Ishikawa (cell line): Measurements from ENCODE around the gene ADGRE2.

Source experiments
- CEBPB ChIP-seq: IDR thresholded peaks from 2 replicates; pipeline ENCODE4 v1.6.1; 2012
- CREB1 ChIP-seq: IDR thresholded peaks from 2 replicates; pipeline ENCODE4 v1.6.1; 2012; ENCODE audit warnings: low read depth
- EGR1 ChIP-seq: IDR thresholded peaks from 2 replicates; pipeline ENCODE4 v1.6.1; 2012
- EP300 ChIP-seq: IDR thresholded peaks from 2 replicates; pipeline ENCODE4 v1.6.1; 2012; ENCODE audit warnings: borderline replicate concordance
- FOXM1 ChIP-seq: IDR thresholded peaks from 2 replicates; pipeline ENCODE4 v1.6.1; 2012; ENCODE audit warnings: low read depth, borderline replicate concordance
- NFIC ChIP-seq: IDR thresholded peaks from 2 replicates; pipeline ENCODE4 v1.6.1; 2012
- RAD21 ChIP-seq: IDR thresholded peaks from 2 replicates; pipeline ENCODE4 v1.6.1; 2012; ENCODE audit warnings: low read depth
- REST ChIP-seq: IDR thresholded peaks from 2 replicates; pipeline ENCODE4 v1.6.1; 2012; ENCODE audit warnings: low read depth, mild to moderate bottlenecking
- TAF1 ChIP-seq: IDR thresholded peaks from 2 replicates; pipeline ENCODE4 v1.6.1; 2012; ENCODE audit warnings: low read depth, mild to moderate bottlenecking
- TCF12 ChIP-seq: IDR thresholded peaks from 2 replicates; pipeline ENCODE4 v1.6.1; 2012; ENCODE audit warnings: low read depth
- TEAD4 ChIP-seq: IDR thresholded peaks from 2 replicates; pipeline ENCODE4 v1.6.1; 2012
- YY1 ChIP-seq: IDR thresholded peaks from 2 replicates; pipeline ENCODE4 v1.6.1; 2012; ENCODE audit warnings: low read depth
- ZBTB7A ChIP-seq: IDR thresholded peaks from 2 replicates; pipeline ENCODE4 v1.6.1; 2012; ENCODE audit warnings: low read depth
- TF ChIP-seq, protein P1 (sequence below): IDR thresholded peaks from 2 replicates; pipeline ENCODE4 v1.6.1; 2012
- TF ChIP-seq, protein P2 (sequence below): IDR thresholded peaks from 2 replicates; pipeline ENCODE4 v1.6.1; 2012

Gene ADGRE2

GRCh38 chr19:14770136-14770535, 8.2 kb downstream of the ADGRE2 start:
- TF ChIP-seq NFIC: no peak
- TF ChIP-seq, protein P1, sequence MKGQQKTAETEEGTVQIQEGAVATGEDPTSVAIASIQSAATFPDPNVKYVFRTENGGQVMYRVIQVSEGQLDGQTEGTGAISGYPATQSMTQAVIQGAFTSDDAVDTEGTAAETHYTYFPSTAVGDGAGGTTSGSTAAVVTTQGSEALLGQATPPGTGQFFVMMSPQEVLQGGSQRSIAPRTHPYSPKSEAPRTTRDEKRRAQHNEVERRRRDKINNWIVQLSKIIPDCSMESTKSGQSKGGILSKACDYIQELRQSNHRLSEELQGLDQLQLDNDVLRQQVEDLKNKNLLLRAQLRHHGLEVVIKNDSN: no peak
- no peak for TF ChIP-seq EGR1

DNA sequence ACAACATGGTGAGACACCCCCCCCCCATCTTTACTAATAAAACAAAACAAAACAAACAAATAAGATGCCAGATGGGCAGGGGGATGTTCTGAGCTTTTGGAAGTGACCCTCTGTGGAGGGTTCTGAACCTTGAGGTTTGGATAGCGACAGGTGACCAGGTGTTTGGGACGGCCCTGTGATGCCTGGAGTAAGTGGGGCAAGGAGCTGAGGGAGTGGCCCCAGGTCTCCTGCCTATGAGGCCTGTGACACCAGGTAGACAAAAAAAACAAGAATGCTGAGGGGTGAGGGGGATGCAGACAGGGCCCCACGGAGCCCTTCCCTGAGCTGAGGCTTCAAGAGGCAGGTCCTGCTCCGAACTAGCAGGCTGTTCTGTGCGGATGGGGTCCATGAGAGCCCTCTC, 9.2 kb downstream of the ADGRE2 start:
- TF ChIP-seq RAD21 (no peak), ZBTB7A (no peak), YY1 (no peak), CREB1 (no peak), EP300 (no peak), EGR1 (no peak), FOXM1 (no peak)
- TF ChIP-seq, protein P1: no peak

DNA sequence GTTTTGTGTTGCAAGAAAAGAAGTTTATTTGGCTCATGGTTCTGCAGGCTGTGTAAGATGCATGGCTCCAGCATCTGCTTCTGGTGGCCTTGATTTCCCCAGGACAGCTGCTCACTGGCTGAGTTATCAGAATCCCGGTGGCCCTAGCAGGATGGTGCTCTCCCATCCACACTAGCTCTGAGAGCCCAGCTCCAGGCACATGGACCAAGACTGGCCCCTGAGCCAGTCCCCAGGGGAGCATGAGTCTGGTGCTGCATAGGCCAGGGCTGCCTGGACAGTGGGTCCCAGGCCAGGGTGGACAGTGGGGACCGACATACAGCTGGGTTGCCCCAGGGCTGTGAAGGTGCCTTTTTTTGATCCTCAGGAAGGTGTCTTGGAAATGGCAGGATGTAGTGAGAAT, 10.4 kb downstream of the ADGRE2 start:
- no peak for TF ChIP-seq FOXM1
- TF ChIP-seq, protein P2, sequence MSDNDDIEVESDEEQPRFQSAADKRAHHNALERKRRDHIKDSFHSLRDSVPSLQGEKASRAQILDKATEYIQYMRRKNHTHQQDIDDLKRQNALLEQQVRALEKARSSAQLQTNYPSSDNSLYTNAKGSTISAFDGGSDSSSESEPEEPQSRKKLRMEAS: no peak
- no peak for TF ChIP-seq REST
- no peak for TF ChIP-seq ZBTB7A
- TF ChIP-seq NFIC: no peak
- no peak for TF ChIP-seq CREB1
- no peak for TF ChIP-seq TEAD4

DNA sequence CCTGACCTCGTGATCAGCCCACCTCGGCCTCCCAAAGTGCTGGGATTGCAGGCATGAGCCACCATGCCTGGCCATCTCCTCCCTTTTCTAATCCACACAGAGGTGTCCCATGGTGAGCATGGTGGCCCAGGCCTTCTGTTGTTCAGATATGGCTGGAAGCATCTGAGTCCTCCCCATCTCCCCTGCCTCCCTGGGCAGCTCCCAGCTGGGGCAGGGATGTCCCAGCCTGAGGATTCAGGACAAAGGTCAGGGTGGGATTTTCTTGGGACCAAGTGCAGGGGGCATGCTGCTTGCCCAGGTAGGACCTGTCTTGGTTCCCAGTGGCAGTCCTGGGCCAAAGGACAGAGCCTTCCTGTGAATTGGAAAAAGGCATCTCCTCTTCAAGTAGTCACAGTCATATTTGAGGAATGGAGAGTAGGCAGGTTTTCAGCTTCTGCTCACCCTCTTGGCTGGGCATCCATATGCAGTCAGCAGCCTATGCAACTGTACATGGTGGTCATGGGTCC, 10.8 kb downstream of the ADGRE2 start:
- TF ChIP-seq EGR1 (no peak), NFIC (no peak), CEBPB (no peak), TCF12 (no peak)

DNA sequence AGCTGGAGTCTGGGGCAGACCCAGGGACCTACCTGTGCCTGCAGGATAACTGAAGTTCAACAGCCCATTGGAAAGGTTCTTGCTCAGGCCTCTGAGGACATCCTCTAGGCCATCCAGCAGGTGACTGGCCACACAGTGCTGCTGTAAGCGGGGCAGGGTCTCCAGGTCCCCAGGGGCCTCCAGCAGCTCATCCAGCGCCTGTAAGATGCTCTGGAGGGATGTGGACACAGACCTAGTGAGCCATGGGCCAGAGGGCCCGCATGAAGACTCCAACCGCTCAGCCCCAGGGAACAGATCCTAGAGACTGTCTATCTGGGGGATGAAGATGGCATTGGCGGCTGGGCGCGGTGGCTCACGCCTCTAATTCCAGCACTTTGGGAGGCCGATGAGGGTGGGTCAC, 14.0 kb downstream of the ADGRE2 start:
- TF ChIP-seq CREB1 (no peak), EGR1 (no peak), FOXM1 (no peak), RAD21 (no peak), TEAD4 (no peak), CEBPB (no peak), ZBTB7A (no peak), TAF1 (no peak), EP300 (no peak), TCF12 (no peak), NFIC (no peak), YY1 (no peak), REST (no peak)
- TF ChIP-seq, protein P2: no peak
- TF ChIP-seq, protein P1: no peak

- no peak for TF ChIP-seq TCF12
- no peak for TF ChIP-seq CEBPB
- no peak for TF ChIP-seq EGR1
- TF ChIP-seq TEAD4: no peak
- TF ChIP-seq REST: no peak
- TF ChIP-seq RAD21: no peak
- TF ChIP-seq ZBTB7A: no peak
- TF ChIP-seq YY1: no peak
- TF ChIP-seq, protein P1: no peak
- TF ChIP-seq EP300: no peak
- TF ChIP-seq, protein P2: no peak
- TF ChIP-seq TAF1: no peak
- TF ChIP-seq NFIC: no peak
- no peak for TF ChIP-seq FOXM1
- TF ChIP-seq CREB1: no peak
These were observed 14.7 kb downstream of the ADGRE2 start for GRCh38 chr19:14763497-14764145.
